ENCODE data around the gene NAPEPLD. TPM values are rescaled to one million over a fixed set of nuclear protein-coding genes. Genes with fewer than 3 reads are reported as not detected.
A peak's percentile ranks its signal among the peaks of the same experiment; 100 is the strongest.

The NAPEPLD gene
- polyA plus RNA-seq, 1 donor from 2014 or later = 8.8 TPM

DNA sequence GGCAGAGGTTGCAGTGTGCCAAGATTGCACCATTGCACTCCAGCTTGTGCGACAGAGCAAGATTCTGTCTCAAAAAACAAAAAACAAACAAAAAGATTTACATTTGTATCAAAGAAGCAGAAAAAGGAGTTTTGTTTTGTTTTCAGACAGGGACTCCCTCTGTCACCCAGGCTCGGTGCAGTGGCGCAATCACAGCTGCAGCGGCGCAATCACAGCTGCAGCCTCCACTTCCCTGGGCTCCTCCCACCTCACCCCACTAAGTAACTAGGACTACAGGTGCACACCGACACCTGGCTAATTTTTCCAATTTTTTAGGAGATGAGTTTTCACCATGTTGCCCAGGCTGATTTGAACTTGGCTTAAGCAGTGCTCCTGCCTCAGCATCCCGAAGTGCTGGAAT lies 72.1 kb downstream of the NAPEPLD start:
- Histone ChIP-seq H2AFZ (ENCODE audit: low read depth, low read length) (no peak overlapping the region), H3K36me3 (ENCODE audit: insufficient read depth, low read length) (no peaks in the 10 kb centered on the region), H3K79me2 (replicated peaks; ENCODE audit: insufficient read depth, low read length) (peaks cover 14% of the 10 kb centered on the region), H3K9ac (ENCODE audit: low read length) (no peak overlapping the region), H3K9me2 (ENCODE audit: insufficient read depth, low read length) (no peaks in the 10 kb centered on the region), H4K20me1 (ENCODE audit: insufficient read depth) (no peaks in the 10 kb centered on the region), H3K27me3 (ENCODE audit: insufficient read depth, low read depth, low read length) (no peaks in the 10 kb centered on the region), H3K4me3 (ENCODE audit: low read length) (peak overlapping the region; percentile 90), H3K27ac (ENCODE audit: low read length) (no peak overlapping the region), H3K9me3 (ENCODE audit: low read length) (no peaks in the 10 kb centered on the region), H3K4me2 (ENCODE audit: low read length) (no peak overlapping the region), H3F3A (ENCODE audit: insufficient read depth, low read length, poor library complexity, severe bottlenecking) (no peaks in the 10 kb centered on the region)
- TF ChIP-seq, protein P1, sequence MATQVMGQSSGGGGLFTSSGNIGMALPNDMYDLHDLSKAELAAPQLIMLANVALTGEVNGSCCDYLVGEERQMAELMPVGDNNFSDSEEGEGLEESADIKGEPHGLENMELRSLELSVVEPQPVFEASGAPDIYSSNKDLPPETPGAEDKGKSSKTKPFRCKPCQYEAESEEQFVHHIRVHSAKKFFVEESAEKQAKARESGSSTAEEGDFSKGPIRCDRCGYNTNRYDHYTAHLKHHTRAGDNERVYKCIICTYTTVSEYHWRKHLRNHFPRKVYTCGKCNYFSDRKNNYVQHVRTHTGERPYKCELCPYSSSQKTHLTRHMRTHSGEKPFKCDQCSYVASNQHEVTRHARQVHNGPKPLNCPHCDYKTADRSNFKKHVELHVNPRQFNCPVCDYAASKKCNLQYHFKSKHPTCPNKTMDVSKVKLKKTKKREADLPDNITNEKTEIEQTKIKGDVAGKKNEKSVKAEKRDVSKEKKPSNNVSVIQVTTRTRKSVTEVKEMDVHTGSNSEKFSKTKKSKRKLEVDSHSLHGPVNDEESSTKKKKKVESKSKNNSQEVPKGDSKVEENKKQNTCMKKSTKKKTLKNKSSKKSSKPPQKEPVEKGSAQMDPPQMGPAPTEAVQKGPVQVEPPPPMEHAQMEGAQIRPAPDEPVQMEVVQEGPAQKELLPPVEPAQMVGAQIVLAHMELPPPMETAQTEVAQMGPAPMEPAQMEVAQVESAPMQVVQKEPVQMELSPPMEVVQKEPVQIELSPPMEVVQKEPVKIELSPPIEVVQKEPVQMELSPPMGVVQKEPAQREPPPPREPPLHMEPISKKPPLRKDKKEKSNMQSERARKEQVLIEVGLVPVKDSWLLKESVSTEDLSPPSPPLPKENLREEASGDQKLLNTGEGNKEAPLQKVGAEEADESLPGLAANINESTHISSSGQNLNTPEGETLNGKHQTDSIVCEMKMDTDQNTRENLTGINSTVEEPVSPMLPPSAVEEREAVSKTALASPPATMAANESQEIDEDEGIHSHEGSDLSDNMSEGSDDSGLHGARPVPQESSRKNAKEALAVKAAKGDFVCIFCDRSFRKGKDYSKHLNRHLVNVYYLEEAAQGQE (IDR thresholded peaks at IDR 0.05; ENCODE audit: borderline replicate concordance) = no peak
- no peak for TF ChIP-seq SMC3 (conservative IDR thresholded peaks at IDR 0.05; ENCODE audit: poor library complexity)
- TF ChIP-seq MXI1 (conservative IDR thresholded peaks at IDR 0.05; ENCODE audit: poor library complexity, severe bottlenecking) = no peak
- TF ChIP-seq TAF1 (IDR thresholded peaks at IDR 0.05; ENCODE audit: low read depth) = no peak
- no peak for TF ChIP-seq EZH2 (IDR thresholded peaks at IDR 0.05; ENCODE audit: borderline replicate concordance, insufficient read depth, low read length, poor library complexity, severe bottlenecking)
- TF ChIP-seq, protein P2, sequence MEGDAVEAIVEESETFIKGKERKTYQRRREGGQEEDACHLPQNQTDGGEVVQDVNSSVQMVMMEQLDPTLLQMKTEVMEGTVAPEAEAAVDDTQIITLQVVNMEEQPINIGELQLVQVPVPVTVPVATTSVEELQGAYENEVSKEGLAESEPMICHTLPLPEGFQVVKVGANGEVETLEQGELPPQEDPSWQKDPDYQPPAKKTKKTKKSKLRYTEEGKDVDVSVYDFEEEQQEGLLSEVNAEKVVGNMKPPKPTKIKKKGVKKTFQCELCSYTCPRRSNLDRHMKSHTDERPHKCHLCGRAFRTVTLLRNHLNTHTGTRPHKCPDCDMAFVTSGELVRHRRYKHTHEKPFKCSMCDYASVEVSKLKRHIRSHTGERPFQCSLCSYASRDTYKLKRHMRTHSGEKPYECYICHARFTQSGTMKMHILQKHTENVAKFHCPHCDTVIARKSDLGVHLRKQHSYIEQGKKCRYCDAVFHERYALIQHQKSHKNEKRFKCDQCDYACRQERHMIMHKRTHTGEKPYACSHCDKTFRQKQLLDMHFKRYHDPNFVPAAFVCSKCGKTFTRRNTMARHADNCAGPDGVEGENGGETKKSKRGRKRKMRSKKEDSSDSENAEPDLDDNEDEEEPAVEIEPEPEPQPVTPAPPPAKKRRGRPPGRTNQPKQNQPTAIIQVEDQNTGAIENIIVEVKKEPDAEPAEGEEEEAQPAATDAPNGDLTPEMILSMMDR (IDR thresholded peaks at IDR 0.05; ENCODE audit: poor library complexity, severe bottlenecking) = no peak
- TF ChIP-seq POLR2AphosphoS5 (IDR thresholded peaks at IDR 0.05) = no peak
- TF ChIP-seq RAD21 (conservative IDR thresholded peaks at IDR 0.05) = no peak
- TF ChIP-seq EP300 (conservative IDR thresholded peaks at IDR 0.05; ENCODE audit: poor library complexity, severe bottlenecking) = no peak

DNA sequence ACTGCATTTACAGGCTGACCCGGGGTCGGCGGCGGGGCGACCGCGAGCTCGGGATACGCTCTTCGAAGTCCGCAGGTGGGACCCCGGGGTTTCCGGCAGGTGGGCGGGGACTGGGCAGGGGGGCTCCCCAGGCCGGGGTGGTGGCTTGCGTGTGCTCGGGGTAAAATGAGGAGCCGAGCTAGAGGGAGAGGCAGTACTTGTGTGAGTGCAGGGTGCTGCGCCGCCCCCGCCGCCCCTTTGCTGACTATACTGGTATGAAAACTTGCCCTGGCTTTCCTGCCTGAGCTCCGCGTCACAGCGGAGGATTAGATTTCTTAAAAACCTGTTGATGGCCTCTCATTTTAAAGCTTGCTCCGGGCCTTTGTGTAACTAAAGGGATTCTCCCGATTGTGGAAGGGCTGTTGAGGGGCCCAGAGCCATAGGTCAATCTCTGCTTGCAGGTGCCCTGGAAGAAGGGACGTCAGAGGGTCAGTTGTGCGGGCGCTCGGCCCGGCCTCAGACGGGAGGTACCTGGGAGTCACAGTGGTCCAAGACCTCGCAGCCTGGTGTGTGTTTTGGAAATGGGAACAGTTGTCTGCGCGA lies 73.5 kb downstream of the NAPEPLD start:
- Histone ChIP-seq H3F3A (ENCODE audit: insufficient read depth, low read length, poor library complexity, severe bottlenecking) (no peaks in the 10 kb centered on the region), H3K79me2 (replicated peaks; ENCODE audit: insufficient read depth, low read length) (peaks cover 14% of the 10 kb centered on the region), H3K27ac (ENCODE audit: low read length) (peak overlapping the region; percentile 50), H4K20me1 (ENCODE audit: insufficient read depth) (no peaks in the 10 kb centered on the region), H3K4me2 (ENCODE audit: low read length) (peak overlapping the region; percentile 72), H3K4me3 (ENCODE audit: low read length) (peak overlapping the region; percentile 90), H3K9ac (ENCODE audit: low read length) (peak overlapping the region; percentile 70), H3K36me3 (ENCODE audit: insufficient read depth, low read length) (no peaks in the 10 kb centered on the region), H3K27me3 (ENCODE audit: insufficient read depth, low read depth, low read length) (no peaks in the 10 kb centered on the region), H3K9me2 (ENCODE audit: insufficient read depth, low read length) (no peaks in the 10 kb centered on the region), H3K9me3 (ENCODE audit: low read length) (no peaks in the 10 kb centered on the region), H2AFZ (ENCODE audit: low read depth, low read length) (peak overlapping the region; percentile 65)
- TF ChIP-seq RAD21 (conservative IDR thresholded peaks at IDR 0.05) = no peak
- TF ChIP-seq MXI1 (conservative IDR thresholded peaks at IDR 0.05; ENCODE audit: poor library complexity, severe bottlenecking) = no peak
- no peak for TF ChIP-seq TAF1 (IDR thresholded peaks at IDR 0.05; ENCODE audit: low read depth)
- TF ChIP-seq, protein P2 (IDR thresholded peaks at IDR 0.05; ENCODE audit: poor library complexity, severe bottlenecking) = no peak
- peak; percentile 4 for TF ChIP-seq POLR2AphosphoS5 (IDR thresholded peaks at IDR 0.05)
- TF ChIP-seq EP300 (conservative IDR thresholded peaks at IDR 0.05; ENCODE audit: poor library complexity, severe bottlenecking) = no peak
- TF ChIP-seq, protein P1 (IDR thresholded peaks at IDR 0.05; ENCODE audit: borderline replicate concordance) = no peak
